ENCODE measurements around the gene CTNNBL1. TPM values are rescaled to one million over a fixed set of nuclear protein-coding genes. Genes with fewer than 3 reads are reported as not detected.

CTNNBL1 gene
- total RNA-seq, 6 experiments from 2014 or later, result 16.3 to 41.8 (median 28.8) TPM

- Histone ChIP-seq H3K27me3 (no peaks in the 10 kb centered on the region), H3K4me1 (peaks cover 0 to 13% (median 3%) of the 10 kb centered on the region in 4 donors), H3K27ac (no peak overlapping the region), H3K36me3 (peaks cover 0 to 9% (median 0%) of the 10 kb centered on the region in 4 donors), H3K9me3 (no peaks in the 10 kb centered on the region), H3K4me3 (no peak overlapping the region)
- TF ChIP-seq CTCF (IDR thresholded peaks at IDR 0.05), result no peak
- no peak for TF ChIP-seq POLR2A (IDR thresholded peaks at IDR 0.05)
- peak in 2 of 4 donors; percentile 27 to 48 for ATAC-seq
- no peak for DNase-seq
- intact Hi-C loops (cut with DNase I), result no loop called here
- WGBS (ENCODE audit: insufficient coverage, low coverage, low lambda C conversion rate, missing lambda C conversion rate), result 54% methylated on average over 5 of the region's 5 CpGs
Observed at GRCh38 chr20:37774156-37774555, 80.3 kb downstream of the CTNNBL1 start.

- WGBS (ENCODE audit: insufficient coverage, low coverage, low lambda C conversion rate, missing lambda C conversion rate), result 92% methylated on average over 5 of the region's 5 CpGs
- intact Hi-C loops (cut with DNase I), result no loop called here
- Histone ChIP-seq H3K27me3 (no peaks in the 10 kb centered on the region), H3K4me1 (peaks cover 0 to 13% (median 3%) of the 10 kb centered on the region in 4 donors), H3K9me3 (no peaks in the 10 kb centered on the region), H3K36me3 (peaks cover 0 to 9% (median 0%) of the 10 kb centered on the region in 4 donors), H3K4me3 (no peak overlapping the region), H3K27ac (no peak overlapping the region)
- DNase-seq, result no peak
- ATAC-seq, result no peak
- TF ChIP-seq POLR2A (IDR thresholded peaks at IDR 0.05) (no peak), CTCF (IDR thresholded peaks at IDR 0.05) (no peak)
Observed at GRCh38 chr20:37775200-37775599, 81.4 kb downstream of the CTNNBL1 start.

GRCh38 chr20:37776049-37776448, 82.2 kb downstream of the CTNNBL1 start:
- no peak overlapping the region for H3K27ac ChIP-seq
- no peak overlapping the region for H3K4me3 ChIP-seq
- WGBS (ENCODE audit: insufficient coverage, low coverage, low lambda C conversion rate, missing lambda C conversion rate), result 73% methylated on average over 5 of the region's 5 CpGs
- no peaks in the 10 kb centered on the region for H3K27me3 ChIP-seq
- ATAC-seq, result no peak
- intact Hi-C loops (cut with DNase I), result no loop called here
- no peaks in the 10 kb centered on the region for H3K9me3 ChIP-seq
- DNase-seq, result no peak
- peaks cover 0 to 9% (median 0%) of the 10 kb centered on the region in 4 donors for H3K36me3 ChIP-seq
- H3K4me1 ChIP-seq, result peaks cover 0 to 7% (median 3%) of the 10 kb centered on the region in 4 donors
- TF ChIP-seq CTCF (IDR thresholded peaks at IDR 0.05), result no peak
- no peak for TF ChIP-seq POLR2A (IDR thresholded peaks at IDR 0.05)

- no peak overlapping the region for H3K4me3 ChIP-seq
- peaks cover 0 to 9% (median 0%) of the 10 kb centered on the region in 4 donors for H3K36me3 ChIP-seq
- DNase-seq (no peak), ATAC-seq (no peak)
- 97% methylated on average over 3 of the region's 3 CpGs for WGBS (ENCODE audit: insufficient coverage, low coverage, low lambda C conversion rate, missing lambda C conversion rate)
- intact Hi-C loops (cut with DNase I), result no loop called here
- TF ChIP-seq CTCF (IDR thresholded peaks at IDR 0.05) (no peak), POLR2A (IDR thresholded peaks at IDR 0.05) (no peak)
- no peak overlapping the region for H3K27ac ChIP-seq
- no peaks in the 10 kb centered on the region for H3K9me3 ChIP-seq
- H3K4me1 ChIP-seq, result peaks cover 0 to 7% (median 3%) of the 10 kb centered on the region in 4 donors
- no peaks in the 10 kb centered on the region for H3K27me3 ChIP-seq
Observed at GRCh38 chr20:37776526-37776925, 82.7 kb downstream of the CTNNBL1 start.
